PFSK-1 (cell line): ENCODE measurements around the gene COL12A1.

Experiments
- FOXP2 ChIP-seq: optimal IDR thresholded peaks from 2 replicates; pipeline ENCODE3; 2011; ENCODE audit warnings: borderline replicate concordance, control low read depth, inconsistent platforms; ENCODE audit not compliant: insufficient read depth; ENCODE audit errors: extremely low read length, extremely low read depth
- POLR2AphosphoS5 ChIP-seq: IDR thresholded peaks from 2 replicates; pipeline ENCODE4 v1.6.1; 2012; ENCODE audit warnings: low read depth, mild to moderate bottlenecking, control low read depth, low read length, moderate library complexity
- SIN3A ChIP-seq: IDR thresholded peaks from 2 replicates; pipeline ENCODE4 v1.6.1; 2012; ENCODE audit warnings: mild to moderate bottlenecking, low read length, moderate library complexity, borderline replicate concordance; ENCODE audit not compliant: insufficient read depth
- TAF1 ChIP-seq: IDR thresholded peaks from 2 replicates; pipeline ENCODE4 v1.6.1; 2012; ENCODE audit warnings: low read length, control low read depth, borderline replicate concordance; ENCODE audit not compliant: insufficient read depth
- TF ChIP-seq, protein P1 (sequence below), 2 experiments: IDR thresholded peaks; 2 replicates each; pipeline versions ENCODE4 v1.6.1 to v1.8.0; 2011 to 2012; ENCODE audit warnings: low read depth in 2 of 2, low read length in 2 of 2, control low read depth in 1 of 2, inconsistent platforms in 1 of 2, mild to moderate bottlenecking in 1 of 2, moderate library complexity in 1 of 2; ENCODE audit not compliant: insufficient read depth in 1 of 2

COL12A1 gene

DNA sequence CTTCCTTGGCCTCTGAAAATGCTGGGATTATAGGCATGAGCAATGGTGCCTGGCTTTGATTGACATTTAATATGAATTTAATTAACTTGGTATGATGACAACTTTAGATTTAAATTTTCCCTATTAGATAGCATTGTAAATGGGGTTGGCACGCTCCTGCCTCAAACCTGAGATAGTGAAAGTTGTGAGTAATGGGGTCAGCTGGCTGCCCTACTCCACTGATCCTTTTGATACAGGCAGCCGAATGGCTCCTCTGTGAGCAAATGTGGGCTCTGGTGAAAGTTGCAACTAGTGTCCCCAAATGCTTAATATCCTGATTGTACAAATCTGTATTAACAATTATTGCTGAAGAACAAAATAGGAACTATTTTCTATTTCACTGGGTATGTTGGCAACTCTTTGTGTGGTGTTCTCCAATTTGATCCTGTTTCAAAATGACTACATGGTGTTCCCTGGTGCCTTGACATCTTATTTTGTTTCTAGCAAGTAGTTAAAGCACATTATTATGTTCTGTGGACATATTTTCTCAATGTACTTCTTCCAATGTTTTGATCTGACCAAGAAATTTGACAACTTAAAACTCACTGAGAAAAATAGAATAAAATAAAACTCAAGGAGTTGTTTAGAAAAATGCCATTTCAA lies 97.4 kb downstream of the COL12A1 start:
- TF ChIP-seq SIN3A: no peak
- TF ChIP-seq POLR2AphosphoS5: no peak
- TF ChIP-seq FOXP2: no peak
- TF ChIP-seq TAF1: no peak
- TF ChIP-seq, protein P1, sequence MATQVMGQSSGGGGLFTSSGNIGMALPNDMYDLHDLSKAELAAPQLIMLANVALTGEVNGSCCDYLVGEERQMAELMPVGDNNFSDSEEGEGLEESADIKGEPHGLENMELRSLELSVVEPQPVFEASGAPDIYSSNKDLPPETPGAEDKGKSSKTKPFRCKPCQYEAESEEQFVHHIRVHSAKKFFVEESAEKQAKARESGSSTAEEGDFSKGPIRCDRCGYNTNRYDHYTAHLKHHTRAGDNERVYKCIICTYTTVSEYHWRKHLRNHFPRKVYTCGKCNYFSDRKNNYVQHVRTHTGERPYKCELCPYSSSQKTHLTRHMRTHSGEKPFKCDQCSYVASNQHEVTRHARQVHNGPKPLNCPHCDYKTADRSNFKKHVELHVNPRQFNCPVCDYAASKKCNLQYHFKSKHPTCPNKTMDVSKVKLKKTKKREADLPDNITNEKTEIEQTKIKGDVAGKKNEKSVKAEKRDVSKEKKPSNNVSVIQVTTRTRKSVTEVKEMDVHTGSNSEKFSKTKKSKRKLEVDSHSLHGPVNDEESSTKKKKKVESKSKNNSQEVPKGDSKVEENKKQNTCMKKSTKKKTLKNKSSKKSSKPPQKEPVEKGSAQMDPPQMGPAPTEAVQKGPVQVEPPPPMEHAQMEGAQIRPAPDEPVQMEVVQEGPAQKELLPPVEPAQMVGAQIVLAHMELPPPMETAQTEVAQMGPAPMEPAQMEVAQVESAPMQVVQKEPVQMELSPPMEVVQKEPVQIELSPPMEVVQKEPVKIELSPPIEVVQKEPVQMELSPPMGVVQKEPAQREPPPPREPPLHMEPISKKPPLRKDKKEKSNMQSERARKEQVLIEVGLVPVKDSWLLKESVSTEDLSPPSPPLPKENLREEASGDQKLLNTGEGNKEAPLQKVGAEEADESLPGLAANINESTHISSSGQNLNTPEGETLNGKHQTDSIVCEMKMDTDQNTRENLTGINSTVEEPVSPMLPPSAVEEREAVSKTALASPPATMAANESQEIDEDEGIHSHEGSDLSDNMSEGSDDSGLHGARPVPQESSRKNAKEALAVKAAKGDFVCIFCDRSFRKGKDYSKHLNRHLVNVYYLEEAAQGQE (IDR thresholded peaks at IDR 0.05; ENCODE audit: insufficient read depth in 1 of 2, low read depth in 2 of 2, low read length in 2 of 2): no peak

- no peak for TF ChIP-seq TAF1
- TF ChIP-seq POLR2AphosphoS5: no peak
- no peak for TF ChIP-seq FOXP2
These were observed 97.9 kb downstream of the COL12A1 start for GRCh38 chr6:75107913-75108312.

DNA sequence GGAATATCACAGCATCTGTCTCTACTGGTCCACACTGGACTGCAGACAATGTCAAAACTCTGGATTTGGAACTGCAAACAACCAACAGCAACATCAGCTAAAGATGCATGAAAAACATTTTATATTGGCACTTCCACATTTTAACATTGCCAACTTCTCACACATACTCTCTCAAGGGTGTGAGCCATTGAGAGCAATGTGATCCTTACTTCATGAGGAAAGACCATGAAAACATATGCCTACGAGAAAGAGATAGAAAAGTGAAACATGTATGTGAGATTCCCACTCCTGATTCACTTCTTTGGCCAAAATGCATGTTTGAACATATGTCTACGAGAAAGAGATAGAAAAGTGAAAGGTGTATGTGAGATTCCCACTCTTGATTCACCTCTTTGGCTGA lies 99.4 kb downstream of the COL12A1 start:
- TF ChIP-seq SIN3A (no peak), POLR2AphosphoS5 (no peak), TAF1 (no peak), FOXP2 (no peak)
- TF ChIP-seq, protein P1 (IDR thresholded peaks at IDR 0.05; ENCODE audit: insufficient read depth in 1 of 2, low read depth in 2 of 2, low read length in 2 of 2): no peak

GRCh38 chr6:75103431-75103830 lies 102.4 kb downstream of the COL12A1 start:
- TF ChIP-seq POLR2AphosphoS5 (no peak), FOXP2 (no peak), SIN3A (no peak), TAF1 (no peak)
- TF ChIP-seq, protein P1 (IDR thresholded peaks at IDR 0.05; ENCODE audit: insufficient read depth in 1 of 2, low read depth in 2 of 2, low read length in 2 of 2): no peak

- TF ChIP-seq POLR2AphosphoS5 (no peak), FOXP2 (no peak), TAF1 (no peak), SIN3A (no peak)
- TF ChIP-seq, protein P1 (IDR thresholded peaks at IDR 0.05; ENCODE audit: insufficient read depth in 1 of 2, low read depth in 2 of 2, low read length in 2 of 2): no peak
These were observed 103.6 kb downstream of the COL12A1 start for GRCh38 chr6:75102301-75102700.
